Fibroblast of villous mesenchyme (primary cell): ENCODE results near the gene TBX3. TPM values are rescaled to one million over a fixed set of nuclear protein-coding genes. Genes with fewer than 3 reads are reported as not detected.

Experiments used
- DNase-seq: peaks from one replicate; pipeline ENCODE4 v3.0.0-alpha.2; 2010; ENCODE audit warnings: low read depth
- H3K4me3 ChIP-seq: 2 replicates; pipeline ENCODE4 v1.5.1; 2011; ENCODE audit warnings: low read depth, mild to moderate bottlenecking, low read length
- CTCF ChIP-seq: IDR thresholded peaks from 2 replicates; pipeline ENCODE4 v1.5.1; 2012; ENCODE audit warnings: low read depth, mild to moderate bottlenecking, low read length; ENCODE audit not compliant: insufficient read depth
- total RNA-seq: library from RNA; depleted of rRNA; stranded (reverse); fragments of >200 nt; gene quantifications from 2 replicates; pipeline ENCODE4 v1.2.3, GENCODE V29; 2012

Gene TBX3
- total RNA-seq, 1 donor: 114 TPM

DNA sequence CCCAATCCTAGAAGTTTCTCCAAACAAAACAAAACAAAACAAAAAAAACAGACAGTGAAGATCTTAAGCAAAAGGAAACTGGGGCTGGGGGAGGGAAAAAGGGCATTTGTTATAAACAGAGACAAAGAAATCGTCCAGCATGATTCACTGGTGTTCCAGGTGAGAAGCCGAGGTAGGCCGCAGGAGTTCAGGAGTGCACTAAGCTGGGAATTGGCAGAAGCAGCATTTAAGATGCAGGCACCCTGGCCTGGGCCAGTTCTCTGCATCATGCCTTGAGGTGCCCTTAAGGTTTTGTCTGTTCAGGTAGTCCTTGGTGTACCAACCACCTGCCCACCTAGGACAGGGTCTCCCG lies 11.2 kb downstream of the TBX3 start:
- DNase-seq: no peak
- H3K4me3 ChIP-seq: peak overlapping the region; percentile 40
- no peak for TF ChIP-seq CTCF

GRCh38 chr12:114671443-114672411 lies 12.2 kb downstream of the TBX3 start:
- TF ChIP-seq CTCF: no peak
- H3K4me3 ChIP-seq: peak overlapping the region; percentile 40
- DNase-seq: peak; percentile 79

- no peak for TF ChIP-seq CTCF
- DNase-seq: peak; percentile 39
- H3K4me3 ChIP-seq: peak overlapping the region; percentile 40
Measured at GRCh38 chr12:114671066-114671442, 12.9 kb downstream of the TBX3 start.

DNA sequence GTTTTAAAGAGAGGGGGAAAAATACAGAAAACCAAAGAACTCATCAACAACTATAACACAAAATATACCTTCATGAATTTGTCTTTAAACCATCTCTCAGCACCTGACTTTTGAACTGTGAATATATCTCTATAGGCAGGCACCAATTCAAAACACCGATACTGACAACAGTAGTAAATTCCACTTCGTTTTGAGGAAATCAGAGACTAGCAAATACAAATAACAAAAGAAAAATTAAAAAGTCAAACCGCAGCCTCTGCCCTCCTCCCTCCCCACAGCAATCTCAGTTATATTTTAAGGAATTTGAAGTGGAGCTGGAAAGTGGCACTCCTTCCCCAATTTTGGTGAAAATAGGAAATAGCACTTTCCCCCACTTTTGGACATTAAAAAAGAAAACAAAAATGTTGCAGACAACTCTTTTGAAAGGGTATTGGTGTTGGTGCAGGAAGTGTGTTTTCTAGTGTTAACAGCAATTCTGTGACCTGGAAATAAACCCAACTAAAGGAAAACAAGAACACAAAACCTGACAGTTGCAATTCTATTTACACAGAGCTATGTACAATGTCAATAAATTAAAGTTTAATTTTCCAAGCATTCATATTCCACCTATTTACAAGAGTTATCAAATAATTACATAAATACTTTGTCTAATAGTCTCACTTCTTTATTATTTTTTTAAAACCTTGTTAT lies 13.5 kb downstream of the TBX3 start:
- TF ChIP-seq CTCF: no peak
- peak; percentile 58 for DNase-seq
- peak overlapping the region; percentile 64 for H3K4me3 ChIP-seq

- TF ChIP-seq CTCF: no peak
- peak; percentile 79 for DNase-seq
- peak overlapping the region; percentile 64 for H3K4me3 ChIP-seq
Measured at GRCh38 chr12:114669401-114670290, 14.3 kb downstream of the TBX3 start.

DNA sequence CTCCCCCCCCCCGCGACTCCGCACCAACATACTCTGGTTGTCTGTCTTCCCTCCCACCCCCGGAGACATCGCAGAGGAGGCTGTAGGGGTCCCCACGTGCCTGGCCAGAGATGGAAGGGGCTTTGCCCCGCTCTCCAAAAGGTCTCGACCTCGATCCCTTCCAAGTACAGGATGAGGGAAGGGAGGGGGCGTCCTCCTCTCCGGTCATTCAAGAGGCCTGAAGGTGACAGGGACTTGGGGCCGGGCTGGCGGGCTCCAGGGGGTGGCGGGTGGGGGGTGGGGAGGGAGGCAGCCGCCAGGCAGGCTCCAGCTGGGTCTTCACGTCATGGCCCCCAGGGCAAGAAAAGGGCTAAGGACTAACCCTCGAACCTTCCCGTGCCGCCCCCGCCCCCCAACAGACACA lies 15.1 kb downstream of the TBX3 start:
- H3K4me3 ChIP-seq: peak overlapping the region; percentile 64
- DNase-seq: no peak
- no peak for TF ChIP-seq CTCF
